H1 (cell line): ENCODE data around the gene C14orf119. TPM values are rescaled to one million over a fixed set of nuclear protein-coding genes. Genes with fewer than 3 reads are reported as not detected.

Experiments
- CTCF ChIA-PET: fragments of 300-600 bp; sonication (Branson Sonifier 250); formaldehyde crosslinking; loops from one replicate; lab custom pipeline; 2021; ENCODE audit not compliant: partially characterized antibody; lab: Charles Lee
- POLR2A ChIA-PET: fragments of 300-600 bp; sonication (Branson Sonifier 250); formaldehyde crosslinking; loops from one replicate; lab custom pipeline; 2021; ENCODE audit warnings: inconsistent platforms; ENCODE audit not compliant: partially characterized antibody; lab: Charles Lee
- DNase-seq, 2 experiments: peaks; one replicate each; pipeline versions ENCODE4 v3.0.0 to v3.0.0-alpha.2; 2010 to 2022; ENCODE audit warnings: low spot score in 2 of 2, low read depth in 1 of 2, mixed read lengths in 1 of 2
- FAIRE-seq: peaks from 2 replicates; lab custom pipeline; 2011; peaks lifted over from hg19 to GRCh38; lab: Jason Lieb, UNC
- H2AFZ ChIP-seq: 2 replicates; pipeline ENCODE4 v1.8.1; 2012; ENCODE audit warnings: low read length, inconsistent platforms
- H2AK5ac ChIP-seq: 2 replicates; pipeline ENCODE4 v1.6.1; 2013; ENCODE audit warnings: low read depth, low read length
- H2BK120ac ChIP-seq: replicated peaks from 2 replicates; pipeline ENCODE3; 2013; ENCODE audit warnings: low read depth, low read length, inconsistent platforms
- H2BK12ac ChIP-seq: 2 replicates; pipeline ENCODE4 v1.6.1; 2013; ENCODE audit warnings: low read depth, low read length
- H2BK15ac ChIP-seq: 2 replicates; pipeline ENCODE4 v1.6.1; 2013; ENCODE audit warnings: low read length
- H2BK20ac ChIP-seq: 2 replicates; pipeline ENCODE4 v1.6.1; 2013; ENCODE audit warnings: low read length
- H2BK5ac ChIP-seq: 2 replicates; pipeline ENCODE4 v1.6.1; 2013; ENCODE audit warnings: low read depth, low read length
- H3K14ac ChIP-seq: 2 replicates; pipeline ENCODE4 v1.6.1; 2013; ENCODE audit warnings: inconsistent platforms; ENCODE audit not compliant: insufficient read length
- H3K18ac ChIP-seq: 2 replicates; pipeline ENCODE4 v1.6.1; 2013; ENCODE audit warnings: low read length; ENCODE audit errors: extremely low read depth
- H3K23ac ChIP-seq: 2 replicates; pipeline ENCODE4 v1.6.1; 2013; ENCODE audit warnings: inconsistent platforms; ENCODE audit not compliant: insufficient read length
- H3K23me2 ChIP-seq: 2 replicates; pipeline ENCODE4 v1.6.1; 2013; ENCODE audit warnings: low read depth, low read length
- H3K27ac ChIP-seq: 2 replicates; pipeline ENCODE4 v1.6.1; 2011; ENCODE audit warnings: low read depth, low read length, inconsistent platforms
- H3K27me3 ChIP-seq, 4 experiments: replicated peaks in 1 of 4; 1 replicate in 1 of 4; 2 replicates in 3 of 4; pipeline versions ENCODE4 v1.6.1 to v1.8.1; 2011 to 2013; ENCODE audit warnings: low read length in 3 of 4, mild to moderate bottlenecking in 3 of 4, inconsistent platforms in 2 of 4, mixed read lengths in 2 of 4, moderate library complexity in 1 of 4; ENCODE audit not compliant: control insufficient read depth in 3 of 4, insufficient read depth in 3 of 4; ENCODE audit errors: extremely low read depth in 1 of 4
- H3K36me3 ChIP-seq, 4 experiments: 2 replicates each; pipeline versions ENCODE4 v1.6.1 to v1.8.1; 2011 to 2013; ENCODE audit warnings: mild to moderate bottlenecking in 4 of 4, low read length in 3 of 4, moderate library complexity in 2 of 4, control low read depth in 1 of 4, inconsistent platforms in 1 of 4; ENCODE audit not compliant: insufficient read depth in 4 of 4, control insufficient read depth in 2 of 4
- H3K4ac ChIP-seq: replicated peaks from 2 replicates; pipeline ENCODE3; 2013; ENCODE audit warnings: low read length, low read depth, mixed read lengths, inconsistent platforms; ENCODE audit not compliant: insufficient read length
- H3K4me1 ChIP-seq, 4 experiments: replicated peaks in 1 of 4; 1 replicate in 1 of 4; 2 replicates in 3 of 4; pipeline versions ENCODE4 v1.6.1 to v1.8.1; 2011 to 2013; ENCODE audit warnings: low read length in 3 of 4, inconsistent platforms in 2 of 4, mixed read lengths in 1 of 4; ENCODE audit not compliant: insufficient read depth in 4 of 4, control insufficient read depth in 3 of 4
- H3K4me2 ChIP-seq, 2 experiments: 2 replicates each; pipeline versions ENCODE4 v1.6.1 to v1.8.1; 2011 to 2013; ENCODE audit warnings: low read depth in 2 of 2, low read length in 2 of 2, control low read depth in 1 of 2, inconsistent platforms in 1 of 2, mild to moderate bottlenecking in 1 of 2; ENCODE audit not compliant: insufficient read depth in 1 of 2
- H3K4me3 ChIP-seq, 4 experiments: fragments of 200-600, 300-600 bp in 1 of 4; sonication (generic), shearing (Covaris generic), sonication (Bioruptor Twin) in 1 of 4; 2 replicates each; pipeline versions ENCODE4 v1.5.1 to v1.8.1; 2011 to 2016; ENCODE audit warnings: low read length in 4 of 4, low read depth in 3 of 4, control low read depth in 2 of 4, inconsistent platforms in 2 of 4, mild to moderate bottlenecking in 2 of 4, mixed read lengths in 1 of 4, moderate library complexity in 1 of 4; ENCODE audit not compliant: insufficient read depth in 2 of 4; ENCODE audit errors: extremely low read depth in 1 of 4
- H3K56ac ChIP-seq: replicated peaks from 2 replicates; pipeline ENCODE3; 2013; ENCODE audit warnings: low read depth, mild to moderate bottlenecking, mixed read lengths, low read length, inconsistent platforms; ENCODE audit not compliant: insufficient read length
- H3K79me1 ChIP-seq: 2 replicates; pipeline ENCODE4 v1.6.1; 2013; ENCODE audit warnings: low read depth, low read length, control low read depth
- H3K79me2 ChIP-seq, 2 experiments: 2 replicates each; pipeline versions ENCODE4 v1.6.1 to v1.8.1; 2012 to 2013; ENCODE audit warnings: low read length in 2 of 2, mild to moderate bottlenecking in 2 of 2, inconsistent platforms in 1 of 2; ENCODE audit not compliant: insufficient read depth in 2 of 2, control insufficient read depth in 1 of 2
- H3K9ac ChIP-seq, 4 experiments: replicated peaks in 1 of 4; 1 replicate in 1 of 4; 2 replicates in 3 of 4; pipeline versions ENCODE4 v1.6.1 to v1.8.1; 2011 to 2013; ENCODE audit warnings: low read depth in 3 of 4, low read length in 3 of 4, control low read depth in 2 of 4, mild to moderate bottlenecking in 2 of 4, moderate library complexity in 2 of 4, inconsistent platforms in 1 of 4; ENCODE audit errors: extremely low read depth in 1 of 4
- H3K9me3 ChIP-seq, 2 experiments: 2 replicates each; pipeline versions ENCODE4 v1.6.1 to v1.8.1; 2012 to 2013; ENCODE audit warnings: mild to moderate bottlenecking in 2 of 2, moderate library complexity in 2 of 2, control low read depth in 1 of 2, inconsistent platforms in 1 of 2, low read depth in 1 of 2, low read length in 1 of 2, mixed read lengths in 1 of 2; ENCODE audit not compliant: insufficient read depth in 2 of 2
- H4K20me1 ChIP-seq, 2 experiments: replicated peaks in 1 of 2; 2 replicates each; pipeline versions ENCODE3 to v1.8.1; 2011 to 2013; ENCODE audit warnings: inconsistent platforms in 2 of 2, low read length in 2 of 2, mild to moderate bottlenecking in 1 of 2; ENCODE audit not compliant: insufficient read depth in 2 of 2, control insufficient read depth in 1 of 2
- H4K5ac ChIP-seq: 2 replicates; pipeline ENCODE4 v1.6.1; 2013; ENCODE audit warnings: low read length, low read depth, mixed read lengths, inconsistent platforms; ENCODE audit not compliant: insufficient read length
- H4K8ac ChIP-seq: 2 replicates; pipeline ENCODE4 v1.8.0; 2013; ENCODE audit warnings: mild to moderate bottlenecking, moderate library complexity, low read length, inconsistent platforms; ENCODE audit not compliant: insufficient read depth; ENCODE audit errors: extremely low read depth
- H4K91ac ChIP-seq: replicated peaks from 2 replicates; pipeline ENCODE3; 2013; ENCODE audit warnings: low read length, mixed read lengths, inconsistent platforms; ENCODE audit not compliant: insufficient read length
- ASH2L ChIP-seq: fragments of 200-600, 300-600 bp; sonication (generic); IDR thresholded peaks from one replicate; pipeline ENCODE4 v1.7.1; 2017; ENCODE audit warnings: low read length
- CHD1 ChIP-seq: IDR thresholded peaks from 2 replicates; pipeline ENCODE4 v1.6.1; 2012; ENCODE audit warnings: low read depth, low read length, improper control_type of control experiment
- EP300 ChIP-seq, 2 experiments: IDR thresholded peaks; 1 replicate in 1 of 2; 2 replicates in 1 of 2; pipeline ENCODE4 v1.6.1; 2011 to 2012; ENCODE audit warnings: low read depth in 2 of 2, low read length in 2 of 2, mild to moderate bottlenecking in 2 of 2, borderline replicate concordance in 1 of 2, inconsistent platforms in 1 of 2, moderate library complexity in 1 of 2
- GABPA ChIP-seq: IDR thresholded peaks from 2 replicates; pipeline ENCODE4 v1.6.1; 2011; ENCODE audit warnings: mild to moderate bottlenecking, low read length, moderate library complexity, borderline replicate concordance; ENCODE audit not compliant: insufficient read depth
- MAFK ChIP-seq: IDR thresholded peaks from 2 replicates; pipeline ENCODE4 v1.6.1; 2012; ENCODE audit warnings: low read depth, mild to moderate bottlenecking, improper control_type of control experiment, low read length
- RFX5 ChIP-seq: IDR thresholded peaks from 2 replicates; pipeline ENCODE4 v1.6.1; 2011; ENCODE audit warnings: low read depth, low read length, improper control_type of control experiment, borderline replicate concordance
- SRF ChIP-seq: IDR thresholded peaks from 2 replicates; pipeline ENCODE4 v1.6.1; 2011; ENCODE audit warnings: mild to moderate bottlenecking, low read depth, low read length, moderate library complexity
- TAF1 ChIP-seq: IDR thresholded peaks from 2 replicates; pipeline ENCODE4 v1.6.1; 2011; ENCODE audit warnings: mild to moderate bottlenecking, low read depth, low read length
- TEAD4 ChIP-seq: IDR thresholded peaks from 2 replicates; pipeline ENCODE4 v1.6.1; 2012; ENCODE audit warnings: low read depth, low read length, inconsistent platforms, mixed read lengths
- WGBS, 2 experiments: shearing (Covaris generic) in 1 of 2; methylation state at CpG; one replicate each; pipeline versions ENCODE4 v1.1.6 to v1.1.7; 2013 to 2015; ENCODE audit warnings: low lambda C conversion rate in 2 of 2, mixed read lengths in 2 of 2, inconsistent platforms in 1 of 2, low coverage in 1 of 2, missing lambda C conversion rate in 1 of 2; ENCODE audit not compliant: insufficient replicate concordance in 2 of 2, insufficient coverage in 1 of 2, insufficient read length in 1 of 2; ENCODE audit errors: extremely low coverage in 1 of 2, missing lambda C conversion rate in 1 of 2; 5-methylcytosine and 5-hydroxymethylcytosine counted together
- polyA plus RNA-seq, 7 experiments: library from polyadenylated mRNA; depleted of rRNA in 3 of 7; stranded (reverse) in 5 of 7; unstranded in 2 of 7; fragments of >200 nt in 5 of 7; fragments of 200-250 nt in 2 of 7; gene quantifications; 1 replicate in 5 of 7; 2 replicates in 1 of 7; 4 replicates in 1 of 7; pipeline versions ENCODE4 v1.2.1 to v1.2.3, GENCODE V29; 2011 to 2013; ENCODE audit warnings: missing spikeins in 2 of 7, mixed read lengths in 2 of 7
- total RNA-seq: library from RNA; stranded (reverse); fragmentation: NEBNext Ultra II Directional; extraction: Animal tissue kit (Norgen Biotek cat#: 25700); gene quantifications from 2 replicates; pipeline ENCODE4 v1.2.1, GENCODE V29; 2021
- TF ChIP-seq, protein P1 (sequence below): IDR thresholded peaks from 2 replicates; pipeline ENCODE4 v1.6.1; 2011; ENCODE audit warnings: low read length, improper control_type of control experiment

C14orf119 gene
- total and polyA plus RNA-seq, 2 of the 8 experiments (the other 6 are each of a cell fraction or from before 2014, with no cell fraction given), result 78.1 to 94.0 TPM

DNA sequence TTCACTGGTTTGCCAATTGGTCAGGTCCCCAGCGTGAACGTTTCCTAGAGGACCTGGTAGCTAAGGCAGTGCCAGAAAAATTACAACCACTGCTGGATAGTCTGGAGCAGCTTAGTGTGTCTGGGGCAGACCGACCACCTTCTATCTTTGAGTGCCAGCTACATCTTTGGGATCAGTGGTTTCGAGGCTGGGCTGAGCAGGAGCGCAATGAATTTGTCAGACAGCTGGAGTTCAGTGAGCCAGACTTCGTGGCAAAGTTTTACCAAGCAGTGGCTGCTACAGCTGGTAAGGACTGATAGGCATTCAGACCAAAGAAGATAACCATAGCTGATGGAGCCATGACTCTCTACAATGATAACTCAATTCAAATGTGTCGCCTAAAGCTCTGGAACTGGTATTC is 2.5 kb downstream of the C14orf119 start:
- H3K9ac ChIP-seq, result peak overlapping the region in 1 of 4 experiments; percentile 39; a peak in 1 of 7 replicates
- CTCF ChIA-PET, result interaction anchor here (0.6 to 4.2 kb wide), 3 partner anchors 23 to 55 kb away, joined by 3 to 22 read pairs (median 4); partner anchors contain the start of gene PSMB11
- no peak overlapping the region for H2AFZ ChIP-seq
- H3K4me1 ChIP-seq, result no peaks in the 10 kb centered on the region; a peak in 3 of 7 replicates
- no peak overlapping the region for H3K56ac ChIP-seq
- no peak overlapping the region for H2BK15ac ChIP-seq
- POLR2A ChIA-PET, result interaction anchor here (1.1 to 1.4 kb wide), 4 partner anchors 9 to 86 kb away, joined by 3 to 5 read pairs (median 4); partner anchors contain the start of gene CEBPE
- no peak overlapping the region for H2AK5ac ChIP-seq
- H3K14ac ChIP-seq, result no peak overlapping the region
- no peak overlapping the region for H3K4ac ChIP-seq
- H2BK20ac ChIP-seq, result no peak overlapping the region
- H2BK5ac ChIP-seq, result no peak overlapping the region
- H3K18ac ChIP-seq, result no peak overlapping the region
- no peak overlapping the region for H2BK12ac ChIP-seq
- 0 out of 2 replicates have a peak overlapping the region, but pooled peaks have one; percentile 0 for H4K8ac ChIP-seq
- H3K9me3 ChIP-seq, result no peaks in the 10 kb centered on the region
- no peak overlapping the region for H3K4me3 ChIP-seq
- H3K4me2 ChIP-seq, result no peak overlapping the region; a peak in 1 of 4 replicates
- H3K79me1 ChIP-seq, result peaks cover 10% of the 10 kb centered on the region
- H4K91ac ChIP-seq, result no peak overlapping the region
- H3K36me3 ChIP-seq, result peaks cover 11 to 24% (median 14%) of the 10 kb centered on the region in 4 experiments
- no peak overlapping the region for H3K23ac ChIP-seq
- DNase-seq, result no peak
- no peak overlapping the region for H3K27ac ChIP-seq
- 85% methylated on average over 7 of the region's 7 CpGs; no CpG with 5 or more reads in 1 of the 2 experiments for WGBS, 2 experiments
- H3K27me3 ChIP-seq, result no peaks in the 10 kb centered on the region
- H4K5ac ChIP-seq, result no peak overlapping the region
- H2BK120ac ChIP-seq, result no peak overlapping the region
- no peak for FAIRE-seq
- peaks cover 5% of the 10 kb centered on the region; the same call in 1 of the 2 replicates for H3K23me2 ChIP-seq
- peaks cover 7 to 10% of the 10 kb centered on the region in 2 experiments for H4K20me1 ChIP-seq
- peaks cover 18 to 46% of the 10 kb centered on the region in 2 experiments for H3K79me2 ChIP-seq
- TF ChIP-seq SRF (no peak), TEAD4 (no peak), ASH2L (no peak), TAF1 (no peak), EP300 (IDR thresholded peaks at IDR 0.05; ENCODE audit: borderline replicate concordance in 1 of 2, low read depth in 2 of 2, low read length in 2 of 2) (no peak), RFX5 (no peak), GABPA (no peak), CHD1 (no peak), MAFK (no peak)
- TF ChIP-seq, protein P1, sequence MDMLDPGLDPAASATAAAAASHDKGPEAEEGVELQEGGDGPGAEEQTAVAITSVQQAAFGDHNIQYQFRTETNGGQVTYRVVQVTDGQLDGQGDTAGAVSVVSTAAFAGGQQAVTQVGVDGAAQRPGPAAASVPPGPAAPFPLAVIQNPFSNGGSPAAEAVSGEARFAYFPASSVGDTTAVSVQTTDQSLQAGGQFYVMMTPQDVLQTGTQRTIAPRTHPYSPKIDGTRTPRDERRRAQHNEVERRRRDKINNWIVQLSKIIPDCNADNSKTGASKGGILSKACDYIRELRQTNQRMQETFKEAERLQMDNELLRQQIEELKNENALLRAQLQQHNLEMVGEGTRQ, result no peak
